GM12873 (cell line): ENCODE measurements around the gene CHADL.

Source experiments
- TF ChIP-seq, protein P1 (sequence below): IDR thresholded peaks from 2 replicates; pipeline ENCODE4 v1.5.1; 2012; ENCODE audit warnings: low read depth, mild to moderate bottlenecking, moderate library complexity, low read length, control low read depth; ENCODE audit not compliant: insufficient read depth; ENCODE audit errors: missing control alignments

The CHADL gene

DNA sequence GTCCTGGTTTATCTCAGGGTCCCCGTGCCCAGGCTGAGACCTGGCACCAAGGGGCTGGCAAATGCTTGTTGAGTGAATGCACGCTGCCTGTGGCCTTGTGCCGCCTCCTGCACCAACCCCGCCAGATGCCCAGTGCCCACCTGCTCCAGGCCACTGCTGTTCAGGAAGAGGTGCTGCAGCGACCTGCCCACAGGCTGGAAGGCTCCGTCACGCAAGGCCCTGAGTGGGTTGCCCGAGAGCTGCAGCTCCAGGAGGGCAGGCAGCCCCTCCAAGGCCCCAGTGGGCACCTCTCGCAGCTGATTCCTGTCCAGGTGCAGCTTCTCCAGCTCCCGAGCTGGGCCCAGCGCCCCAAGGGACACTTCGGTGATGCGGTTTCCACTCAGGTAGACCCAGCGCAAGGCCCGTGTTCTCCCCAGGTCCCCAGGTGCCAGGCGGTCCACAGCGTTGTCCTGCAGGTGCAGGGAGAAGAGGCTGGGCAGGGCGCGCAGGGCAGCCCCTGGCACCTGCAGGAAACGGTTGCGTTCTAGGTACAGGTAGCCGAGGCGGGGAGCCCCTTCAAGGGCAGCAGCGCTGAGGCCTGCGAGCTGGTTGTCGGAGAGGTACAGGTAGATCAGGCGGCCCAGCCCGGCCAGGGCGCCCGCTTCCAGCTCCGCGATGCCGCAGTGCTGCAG is 3.6 kb downstream of the CHADL start:
- TF ChIP-seq, protein P1, sequence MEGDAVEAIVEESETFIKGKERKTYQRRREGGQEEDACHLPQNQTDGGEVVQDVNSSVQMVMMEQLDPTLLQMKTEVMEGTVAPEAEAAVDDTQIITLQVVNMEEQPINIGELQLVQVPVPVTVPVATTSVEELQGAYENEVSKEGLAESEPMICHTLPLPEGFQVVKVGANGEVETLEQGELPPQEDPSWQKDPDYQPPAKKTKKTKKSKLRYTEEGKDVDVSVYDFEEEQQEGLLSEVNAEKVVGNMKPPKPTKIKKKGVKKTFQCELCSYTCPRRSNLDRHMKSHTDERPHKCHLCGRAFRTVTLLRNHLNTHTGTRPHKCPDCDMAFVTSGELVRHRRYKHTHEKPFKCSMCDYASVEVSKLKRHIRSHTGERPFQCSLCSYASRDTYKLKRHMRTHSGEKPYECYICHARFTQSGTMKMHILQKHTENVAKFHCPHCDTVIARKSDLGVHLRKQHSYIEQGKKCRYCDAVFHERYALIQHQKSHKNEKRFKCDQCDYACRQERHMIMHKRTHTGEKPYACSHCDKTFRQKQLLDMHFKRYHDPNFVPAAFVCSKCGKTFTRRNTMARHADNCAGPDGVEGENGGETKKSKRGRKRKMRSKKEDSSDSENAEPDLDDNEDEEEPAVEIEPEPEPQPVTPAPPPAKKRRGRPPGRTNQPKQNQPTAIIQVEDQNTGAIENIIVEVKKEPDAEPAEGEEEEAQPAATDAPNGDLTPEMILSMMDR: no peak

DNA sequence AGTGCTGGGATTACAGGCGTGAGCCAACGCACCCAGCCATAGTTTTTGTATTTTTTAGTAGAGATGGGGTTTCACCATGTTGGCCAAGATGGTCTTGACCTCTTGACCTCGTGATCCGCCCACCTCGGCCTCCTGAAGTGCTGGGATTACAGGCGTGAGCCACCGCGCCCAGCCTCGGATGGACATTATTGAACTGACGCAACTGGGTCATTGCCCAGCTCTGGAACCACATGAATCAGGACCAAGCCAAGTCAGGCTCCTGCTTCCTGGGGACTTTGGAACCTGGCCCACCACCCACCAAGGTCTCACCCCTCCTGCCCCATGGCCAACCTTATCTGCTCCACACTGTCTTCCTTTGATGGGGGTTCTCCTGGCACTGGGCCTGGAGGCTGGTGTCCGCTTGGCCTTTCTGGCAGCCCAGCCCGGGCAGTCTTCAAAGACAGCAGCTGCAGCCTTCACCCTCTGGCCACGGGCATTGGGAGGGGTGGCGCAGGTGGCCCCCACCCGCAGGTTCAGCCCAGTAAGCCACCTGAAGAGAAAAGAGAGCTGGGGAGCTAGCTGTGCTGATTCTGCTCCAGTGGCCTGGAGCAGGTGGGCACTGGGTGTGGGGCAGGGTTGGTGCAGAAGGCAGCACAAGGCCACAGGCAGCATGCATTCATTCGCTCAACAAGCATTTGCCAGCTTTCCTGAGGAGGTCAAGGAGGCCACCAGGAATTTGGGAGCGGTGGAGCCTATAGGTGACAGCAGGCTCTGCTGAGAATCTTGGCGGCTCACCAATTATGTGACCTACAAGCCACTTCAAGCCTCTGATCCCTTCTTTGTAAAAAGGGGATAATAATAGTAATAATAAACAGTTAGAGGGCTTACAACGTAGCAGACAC is 5.7 kb downstream of the CHADL start:
- TF ChIP-seq, protein P1: no peak

DNA sequence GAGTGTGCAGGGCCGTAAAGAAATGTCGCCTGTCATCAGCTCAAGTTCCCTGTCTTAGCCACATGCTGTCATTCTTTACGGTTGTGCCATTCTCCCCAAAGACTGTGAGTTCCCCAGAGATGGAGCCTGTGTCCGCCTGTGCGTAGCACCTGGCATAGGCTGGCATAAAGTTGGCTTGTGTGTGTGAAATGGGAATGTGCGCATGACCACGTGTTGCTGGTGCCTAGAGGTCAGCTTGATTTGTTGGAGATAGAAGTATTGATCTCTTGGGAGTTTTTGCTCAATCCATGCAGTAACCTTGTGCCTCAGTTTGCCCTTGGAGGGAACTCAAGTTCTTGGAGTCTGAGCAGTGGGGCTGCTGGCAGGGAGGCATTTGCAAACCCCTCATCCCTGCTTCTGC is 9.4 kb downstream of the CHADL start:
- TF ChIP-seq, protein P1: no peak

DNA sequence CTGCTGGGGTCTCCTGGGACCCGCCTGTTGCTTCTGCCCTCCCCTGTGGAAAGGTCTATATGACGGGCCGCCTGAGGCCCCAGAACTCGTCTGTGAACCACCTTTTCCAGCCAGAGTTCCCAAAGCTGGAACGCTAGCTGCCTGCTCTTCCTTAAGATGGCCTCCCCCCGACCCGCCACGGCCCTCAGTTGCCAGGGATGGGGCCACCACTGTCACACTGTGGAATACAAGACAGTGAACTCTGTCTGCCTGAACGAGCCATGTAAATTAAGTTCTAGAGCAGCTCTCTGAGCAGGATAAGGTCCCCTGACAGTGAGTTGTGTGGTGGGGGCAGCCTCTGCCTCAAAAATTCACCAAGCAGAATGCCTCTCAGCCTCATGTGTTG is 10.3 kb downstream of the CHADL start:
- TF ChIP-seq, protein P1: no peak

DNA sequence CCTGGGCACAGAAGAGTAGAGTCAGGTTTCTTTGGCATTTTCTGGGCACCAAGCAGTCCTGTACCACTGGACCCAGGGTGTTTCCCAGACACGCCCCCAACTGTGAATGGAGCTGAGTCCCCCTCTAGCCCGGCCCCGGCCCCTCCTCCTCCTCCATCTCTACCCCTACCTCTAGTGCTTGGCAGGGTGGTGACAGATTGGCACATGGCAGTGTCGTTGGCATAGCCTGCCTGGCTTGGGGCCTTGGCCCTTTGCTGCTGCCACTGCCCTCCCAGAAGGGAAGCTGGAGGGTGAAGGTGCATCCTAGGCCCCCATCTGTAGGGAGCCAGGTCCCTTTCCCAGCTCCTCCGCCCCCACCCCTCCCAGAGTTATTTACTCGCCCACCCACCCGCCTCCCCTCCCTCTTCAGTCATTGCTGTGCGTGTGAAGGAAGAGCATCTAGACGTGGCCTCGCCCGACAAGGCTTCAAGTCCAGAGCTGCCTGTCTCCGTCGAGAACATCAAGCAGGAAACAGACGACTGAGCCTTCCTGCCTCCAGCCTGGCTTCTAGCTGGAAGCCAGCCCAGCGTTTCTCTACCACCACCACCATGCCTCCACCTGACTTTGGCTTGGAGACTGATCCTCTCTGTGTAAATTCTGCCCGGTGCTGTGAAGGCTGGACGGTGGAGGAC is 10.9 kb downstream of the CHADL start:
- TF ChIP-seq, protein P1: no peak

DNA sequence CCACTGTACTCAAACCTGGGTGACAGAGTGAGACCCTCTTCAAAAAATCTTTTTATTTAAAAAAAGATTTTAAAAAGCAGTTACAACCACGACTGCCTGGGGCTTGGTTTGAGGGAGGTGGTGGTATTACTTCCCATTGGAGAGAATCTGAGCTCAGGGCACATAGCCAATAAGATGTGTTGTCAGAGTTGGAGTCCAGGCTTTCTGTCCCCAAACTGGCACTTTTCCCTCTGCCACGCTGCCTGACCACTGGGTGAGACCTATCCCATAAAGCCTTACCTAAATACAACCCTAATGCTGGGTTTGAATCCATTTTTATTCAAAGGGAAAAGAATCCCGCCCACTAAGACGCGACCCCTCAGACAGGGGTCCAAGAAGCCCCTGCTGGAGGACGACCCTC is 11.5 kb downstream of the CHADL start:
- TF ChIP-seq, protein P1: no peak
